GM23338 (cell line): Measurements from ENCODE around the gene ITPR3. TPM values are rescaled to one million over a fixed set of nuclear protein-coding genes. Genes with fewer than 3 reads are reported as not detected.

ENCODE experiments used
- ATAC-seq: fragments of 200-7000 bp; cut with Tn5 transposase; 3 replicates; pipeline ENCODE4 v1.9.1; 2020
- DNase-seq: peaks from one replicate; pipeline ENCODE4 v3.0.0-alpha.2; 2015; ENCODE audit warnings: low spot score
- H2AFZ ChIP-seq: fragments of 200-600 bp; sonication (generic); 2 replicates; pipeline ENCODE4 v1.8.0; 2016; ENCODE audit warnings: antibody characterized with exemption, mild to moderate bottlenecking, moderate library complexity
- H3F3A ChIP-seq: fragments of 200-600 bp; sonication (generic); replicated peaks from 2 replicates; pipeline ENCODE4 v1.8.0; 2017; ENCODE audit warnings: antibody characterized with exemption, mixed run types, low read depth
- H3K27ac ChIP-seq: fragments of 200-600 bp; sonication (generic); 2 replicates; pipeline ENCODE4 v1.6.1; 2016; ENCODE audit warnings: low read depth
- H3K27me3 ChIP-seq: fragments of 200-600 bp; sonication (generic); 2 replicates; pipeline ENCODE4 v1.8.0; 2016; ENCODE audit warnings: mild to moderate bottlenecking, mixed run types, moderate library complexity; ENCODE audit not compliant: insufficient read depth
- H3K36me3 ChIP-seq: fragments of 200-600 bp; sonication (generic); 2 replicates; pipeline ENCODE4 v1.8.0; 2016; ENCODE audit warnings: mild to moderate bottlenecking; ENCODE audit not compliant: insufficient read depth
- H3K4me1 ChIP-seq: fragments of 200-600 bp; sonication (generic); 2 replicates; pipeline ENCODE4 v1.8.0; 2016; ENCODE audit warnings: mild to moderate bottlenecking, moderate library complexity; ENCODE audit not compliant: insufficient read depth
- H3K4me2 ChIP-seq: fragments of 200-600 bp; sonication (generic); 2 replicates; pipeline ENCODE4 v1.7.1; 2017; ENCODE audit warnings: mixed run types
- H3K4me3 ChIP-seq: fragments of 200-600 bp; sonication (generic); 2 replicates; pipeline ENCODE4 v1.6.1; 2016; ENCODE audit warnings: mixed run types
- H3K79me2 ChIP-seq: fragments of 200-600 bp; sonication (generic); replicated peaks from 2 replicates; pipeline ENCODE4 v1.8.0; 2017; ENCODE audit warnings: mild to moderate bottlenecking; ENCODE audit not compliant: insufficient read depth
- H3K9me2 ChIP-seq: fragments of 200-600 bp; sonication (generic); 2 replicates; pipeline ENCODE4 v1.8.0; 2017; ENCODE audit not compliant: insufficient read depth
- H4K20me1 ChIP-seq: fragments of 200-600 bp; sonication (generic); replicated peaks from 2 replicates; pipeline ENCODE4 v1.8.0; 2017; ENCODE audit warnings: mild to moderate bottlenecking; ENCODE audit not compliant: insufficient read depth
- H3K27ac Mint-ChIP-seq: 2 replicates; pipeline ENCODE4 v1.8.0; 2020; ENCODE audit warnings: inconsistent platforms, mild to moderate bottlenecking, moderate library complexity, mixed read lengths
- H3K27me3 Mint-ChIP-seq: 3 replicates; pipeline ENCODE4 v1.8.0; 2022; ENCODE audit warnings: low read depth, mild to moderate bottlenecking, moderate library complexity, mixed read lengths, inconsistent platforms; ENCODE audit not compliant: insufficient read depth, poor library complexity
- H3K36me3 Mint-ChIP-seq: 3 replicates; pipeline ENCODE4 v1.8.0; 2021; ENCODE audit warnings: low read depth, mild to moderate bottlenecking, inconsistent platforms, moderate library complexity, mixed read lengths
- H3K4me1 Mint-ChIP-seq: 3 replicates; pipeline ENCODE4 v1.8.0; 2020; ENCODE audit warnings: mild to moderate bottlenecking, inconsistent platforms, mixed read lengths
- H3K4me3 Mint-ChIP-seq: 3 replicates; pipeline ENCODE4 v1.8.0; 2021; ENCODE audit warnings: moderate library complexity, mild to moderate bottlenecking, inconsistent platforms, mixed read lengths
- H3K9me3 Mint-ChIP-seq: 3 replicates; pipeline ENCODE4 v1.8.0; 2020; ENCODE audit warnings: moderate library complexity, mild to moderate bottlenecking, inconsistent platforms, mixed read lengths
- EZH2 ChIP-seq: fragments of 200-600 bp; sonication (generic); IDR thresholded peaks from one replicate; pipeline ENCODE4 v1.8.0; 2017; ENCODE audit warnings: antibody characterized with exemption, mild to moderate bottlenecking, low read depth; ENCODE audit not compliant: unreplicated experiment
- EZH2phosphoT487 ChIP-seq: fragments of 200-600 bp; sonication (generic); IDR thresholded peaks from one replicate; pipeline ENCODE4 v1.8.1; 2018; ENCODE audit warnings: antibody characterized with exemption; ENCODE audit not compliant: unreplicated experiment
- NANOG ChIP-seq: IDR thresholded peaks from 2 replicates; pipeline ENCODE4 v1.6.1; 2016; ENCODE audit warnings: antibody characterized with exemption, borderline replicate concordance
- POLR2AphosphoS5 ChIP-seq: IDR thresholded peaks from 2 replicates; pipeline ENCODE4 v1.6.1; 2016; ENCODE audit warnings: antibody characterized with exemption, low read depth
- STAT1 ChIP-seq: IDR thresholded peaks from one replicate; pipeline ENCODE4 v1.6.1; 2016; ENCODE audit warnings: antibody characterized with exemption; ENCODE audit not compliant: unreplicated experiment
- polyA plus RNA-seq: library from polyadenylated mRNA; unstranded; fragments of >200 nt; fragmentation: Nextera tagmentation; extraction: Ambion mirVana; gene quantifications from 2 replicates; pipeline ENCODE4 v1.2.1, GENCODE V29; 2016
- total RNA-seq: library from RNA; depleted of rRNA; stranded (reverse); fragments of >200 nt; shearing (Covaris generic); gene quantifications from 2 replicates; pipeline ENCODE4 v1.2.3, GENCODE V29; 2014
- TF ChIP-seq, protein P1 (sequence below): fragments of 250-450 bp; sonication (Bioruptor Pico); IDR thresholded peaks from 2 replicates; pipeline ENCODE4 v1.5.0; 2020; ENCODE audit warnings: mild to moderate bottlenecking, moderate library complexity
- TF ChIP-seq, protein P2 (sequence below): IDR thresholded peaks from 2 replicates; pipeline ENCODE4 v1.6.1; 2016; ENCODE audit warnings: antibody characterized with exemption
- TF ChIP-seq, protein P3 (sequence below): IDR thresholded peaks from one replicate; pipeline ENCODE4 v1.6.1; 2018; ENCODE audit warnings: antibody characterized with exemption; ENCODE audit not compliant: unreplicated experiment
- TF ChIP-seq, protein P4 (sequence below), 2 experiments: fragments of 200-600 bp in 1 of 2; sonication (generic) in 1 of 2; conservative IDR thresholded peaks; 2 replicates each; pipeline versions ENCODE4 v1.5.1 to v1.6.1; 2016 to 2017; ENCODE audit warnings: antibody characterized with exemption in 2 of 2, low read depth in 2 of 2, mild to moderate bottlenecking in 2 of 2, moderate library complexity in 1 of 2

The ITPR3 gene
- total and polyA plus RNA-seq, 2 experiments from 2014 or later = 7.3 to 31.9 TPM

DNA sequence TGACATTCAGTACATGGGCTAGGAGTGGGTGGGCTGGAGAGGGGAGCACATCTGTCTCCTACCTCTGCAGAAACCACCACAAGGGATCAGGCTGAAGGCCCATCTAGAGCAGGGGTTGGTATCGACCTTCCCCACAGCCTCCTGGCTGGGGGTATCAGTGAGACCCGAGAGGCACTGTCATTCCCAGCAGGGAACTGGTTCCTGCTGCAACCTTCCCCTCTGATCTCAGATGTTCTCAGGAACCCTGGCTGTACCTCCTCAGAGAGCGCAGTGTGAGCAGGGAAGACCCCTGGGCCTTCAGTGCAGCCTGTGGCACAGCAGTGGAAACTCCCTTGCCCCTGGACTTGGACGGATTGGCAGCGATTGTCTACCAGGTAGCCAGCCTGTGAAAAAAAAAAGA lies 117.8 kb downstream of the ITPR3 start (continued):
- TF ChIP-seq, protein P1, sequence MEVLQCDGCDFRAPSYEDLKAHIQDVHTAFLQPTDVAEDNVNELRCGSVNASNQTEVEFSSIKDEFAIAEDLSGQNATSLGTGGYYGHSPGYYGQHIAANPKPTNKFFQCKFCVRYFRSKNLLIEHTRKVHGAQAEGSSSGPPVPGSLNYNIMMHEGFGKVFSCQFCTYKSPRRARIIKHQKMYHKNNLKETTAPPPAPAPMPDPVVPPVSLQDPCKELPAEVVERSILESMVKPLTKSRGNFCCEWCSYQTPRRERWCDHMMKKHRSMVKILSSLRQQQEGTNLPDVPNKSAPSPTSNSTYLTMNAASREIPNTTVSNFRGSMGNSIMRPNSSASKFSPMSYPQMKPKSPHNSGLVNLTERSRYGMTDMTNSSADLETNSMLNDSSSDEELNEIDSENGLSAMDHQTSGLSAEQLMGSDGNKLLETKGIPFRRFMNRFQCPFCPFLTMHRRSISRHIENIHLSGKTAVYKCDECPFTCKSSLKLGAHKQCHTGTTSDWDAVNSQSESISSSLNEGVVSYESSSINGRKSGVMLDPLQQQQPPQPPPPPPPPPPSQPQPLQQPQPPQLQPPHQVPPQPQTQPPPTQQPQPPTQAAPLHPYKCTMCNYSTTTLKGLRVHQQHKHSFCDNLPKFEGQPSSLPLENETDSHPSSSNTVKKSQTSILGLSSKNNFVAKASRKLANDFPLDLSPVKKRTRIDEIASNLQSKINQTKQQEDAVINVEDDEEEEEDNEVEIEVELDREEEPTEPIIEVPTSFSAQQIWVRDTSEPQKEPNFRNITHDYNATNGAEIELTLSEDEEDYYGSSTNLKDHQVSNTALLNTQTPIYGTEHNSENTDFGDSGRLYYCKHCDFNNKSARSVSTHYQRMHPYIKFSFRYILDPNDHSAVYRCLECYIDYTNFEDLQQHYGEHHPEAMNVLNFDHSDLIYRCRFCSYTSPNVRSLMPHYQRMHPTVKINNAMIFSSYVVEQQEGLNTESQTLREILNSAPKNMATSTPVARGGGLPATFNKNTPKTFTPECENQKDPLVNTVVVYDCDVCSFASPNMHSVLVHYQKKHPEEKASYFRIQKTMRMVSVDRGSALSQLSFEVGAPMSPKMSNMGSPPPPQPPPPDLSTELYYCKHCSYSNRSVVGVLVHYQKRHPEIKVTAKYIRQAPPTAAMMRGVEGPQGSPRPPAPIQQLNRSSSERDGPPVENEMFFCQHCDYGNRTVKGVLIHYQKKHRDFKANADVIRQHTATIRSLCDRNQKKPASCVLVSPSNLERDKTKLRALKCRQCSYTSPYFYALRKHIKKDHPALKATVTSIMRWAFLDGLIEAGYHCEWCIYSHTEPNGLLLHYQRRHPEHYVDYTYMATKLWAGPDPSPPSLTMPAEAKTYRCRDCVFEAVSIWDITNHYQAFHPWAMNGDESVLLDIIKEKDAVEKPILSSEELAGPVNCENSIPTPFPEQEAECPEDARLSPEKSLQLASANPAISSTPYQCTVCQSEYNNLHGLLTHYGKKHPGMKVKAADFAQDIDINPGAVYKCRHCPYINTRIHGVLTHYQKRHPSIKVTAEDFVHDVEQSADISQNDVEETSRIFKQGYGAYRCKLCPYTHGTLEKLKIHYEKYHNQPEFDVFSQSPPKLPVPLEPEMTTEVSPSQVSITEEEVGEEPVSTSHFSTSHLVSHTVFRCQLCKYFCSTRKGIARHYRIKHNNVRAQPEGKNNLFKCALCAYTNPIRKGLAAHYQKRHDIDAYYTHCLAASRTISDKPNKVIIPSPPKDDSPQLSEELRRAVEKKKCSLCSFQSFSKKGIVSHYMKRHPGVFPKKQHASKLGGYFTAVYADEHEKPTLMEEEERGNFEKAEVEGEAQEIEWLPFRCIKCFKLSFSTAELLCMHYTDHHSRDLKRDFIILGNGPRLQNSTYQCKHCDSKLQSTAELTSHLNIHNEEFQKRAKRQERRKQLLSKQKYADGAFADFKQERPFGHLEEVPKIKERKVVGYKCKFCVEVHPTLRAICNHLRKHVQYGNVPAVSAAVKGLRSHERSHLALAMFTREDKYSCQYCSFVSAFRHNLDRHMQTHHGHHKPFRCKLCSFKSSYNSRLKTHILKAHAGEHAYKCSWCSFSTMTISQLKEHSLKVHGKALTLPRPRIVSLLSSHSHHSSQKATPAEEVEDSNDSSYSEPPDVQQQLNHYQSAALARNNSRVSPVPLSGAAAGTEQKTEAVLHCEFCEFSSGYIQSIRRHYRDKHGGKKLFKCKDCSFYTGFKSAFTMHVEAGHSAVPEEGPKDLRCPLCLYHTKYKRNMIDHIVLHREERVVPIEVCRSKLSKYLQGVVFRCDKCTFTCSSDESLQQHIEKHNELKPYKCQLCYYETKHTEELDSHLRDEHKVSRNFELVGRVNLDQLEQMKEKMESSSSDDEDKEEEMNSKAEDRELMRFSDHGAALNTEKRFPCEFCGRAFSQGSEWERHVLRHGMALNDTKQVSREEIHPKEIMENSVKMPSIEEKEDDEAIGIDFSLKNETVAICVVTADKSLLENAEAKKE (CRISPR knock-in tag) = no peak

DNA sequence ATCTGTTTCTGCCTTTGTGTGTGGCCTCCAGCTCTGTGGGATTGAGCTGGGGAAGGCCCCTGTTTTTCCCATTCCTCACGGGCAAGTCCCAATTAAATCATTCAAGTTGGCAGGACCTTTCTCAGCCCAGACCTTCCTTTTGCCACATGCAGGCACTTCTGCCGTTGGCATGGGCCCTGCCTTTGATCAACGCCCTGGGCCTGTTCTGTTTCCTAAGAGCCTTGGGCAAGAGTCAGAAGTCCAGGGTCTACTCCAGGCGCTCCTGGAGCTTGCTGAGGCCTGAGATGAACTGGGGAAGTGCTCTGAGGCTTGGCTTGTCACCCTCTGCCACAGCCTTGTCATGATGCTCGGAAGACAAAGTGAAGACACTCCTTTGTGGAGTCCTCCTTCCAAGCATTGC lies 118.4 kb downstream of the ITPR3 start:
- Mint-ChIP-seq H3K4me3 (no peak overlapping the region), H3K27ac (no peak overlapping the region), H3K27me3 (peaks cover 9% of the 10 kb centered on the region), H3K9me3 (no peaks in the 10 kb centered on the region), H3K36me3 (no peaks in the 10 kb centered on the region), H3K4me1 (peaks cover 13% of the 10 kb centered on the region; the same call in 2 of the 3 replicates)
- peaks cover 6% of the 10 kb centered on the region; the same call in 1 of the 2 replicates for H3K4me1 ChIP-seq
- no peaks in the 10 kb centered on the region; the same call in 1 of the 2 replicates for H3K36me3 ChIP-seq
- H3K4me3 ChIP-seq = no peak overlapping the region
- no peak overlapping the region for H3K4me2 ChIP-seq
- no peak overlapping the region for H2AFZ ChIP-seq
- H3K79me2 ChIP-seq = no peaks in the 10 kb centered on the region
- H3F3A ChIP-seq = no peaks in the 10 kb centered on the region
- ATAC-seq = no peak
- DNase-seq = no peak
- H4K20me1 ChIP-seq = no peaks in the 10 kb centered on the region
- H3K27me3 ChIP-seq = no peaks in the 10 kb centered on the region
- H3K27ac ChIP-seq = no peak overlapping the region
- H3K9me2 ChIP-seq = no peaks in the 10 kb centered on the region
- no peak for TF ChIP-seq STAT1
- TF ChIP-seq EZH2 = no peak
- TF ChIP-seq, protein P2, sequence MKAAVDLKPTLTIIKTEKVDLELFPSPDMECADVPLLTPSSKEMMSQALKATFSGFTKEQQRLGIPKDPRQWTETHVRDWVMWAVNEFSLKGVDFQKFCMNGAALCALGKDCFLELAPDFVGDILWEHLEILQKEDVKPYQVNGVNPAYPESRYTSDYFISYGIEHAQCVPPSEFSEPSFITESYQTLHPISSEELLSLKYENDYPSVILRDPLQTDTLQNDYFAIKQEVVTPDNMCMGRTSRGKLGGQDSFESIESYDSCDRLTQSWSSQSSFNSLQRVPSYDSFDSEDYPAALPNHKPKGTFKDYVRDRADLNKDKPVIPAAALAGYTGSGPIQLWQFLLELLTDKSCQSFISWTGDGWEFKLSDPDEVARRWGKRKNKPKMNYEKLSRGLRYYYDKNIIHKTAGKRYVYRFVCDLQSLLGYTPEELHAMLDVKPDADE = no peak
- TF ChIP-seq EZH2phosphoT487 = no peak
- TF ChIP-seq, protein P3, sequence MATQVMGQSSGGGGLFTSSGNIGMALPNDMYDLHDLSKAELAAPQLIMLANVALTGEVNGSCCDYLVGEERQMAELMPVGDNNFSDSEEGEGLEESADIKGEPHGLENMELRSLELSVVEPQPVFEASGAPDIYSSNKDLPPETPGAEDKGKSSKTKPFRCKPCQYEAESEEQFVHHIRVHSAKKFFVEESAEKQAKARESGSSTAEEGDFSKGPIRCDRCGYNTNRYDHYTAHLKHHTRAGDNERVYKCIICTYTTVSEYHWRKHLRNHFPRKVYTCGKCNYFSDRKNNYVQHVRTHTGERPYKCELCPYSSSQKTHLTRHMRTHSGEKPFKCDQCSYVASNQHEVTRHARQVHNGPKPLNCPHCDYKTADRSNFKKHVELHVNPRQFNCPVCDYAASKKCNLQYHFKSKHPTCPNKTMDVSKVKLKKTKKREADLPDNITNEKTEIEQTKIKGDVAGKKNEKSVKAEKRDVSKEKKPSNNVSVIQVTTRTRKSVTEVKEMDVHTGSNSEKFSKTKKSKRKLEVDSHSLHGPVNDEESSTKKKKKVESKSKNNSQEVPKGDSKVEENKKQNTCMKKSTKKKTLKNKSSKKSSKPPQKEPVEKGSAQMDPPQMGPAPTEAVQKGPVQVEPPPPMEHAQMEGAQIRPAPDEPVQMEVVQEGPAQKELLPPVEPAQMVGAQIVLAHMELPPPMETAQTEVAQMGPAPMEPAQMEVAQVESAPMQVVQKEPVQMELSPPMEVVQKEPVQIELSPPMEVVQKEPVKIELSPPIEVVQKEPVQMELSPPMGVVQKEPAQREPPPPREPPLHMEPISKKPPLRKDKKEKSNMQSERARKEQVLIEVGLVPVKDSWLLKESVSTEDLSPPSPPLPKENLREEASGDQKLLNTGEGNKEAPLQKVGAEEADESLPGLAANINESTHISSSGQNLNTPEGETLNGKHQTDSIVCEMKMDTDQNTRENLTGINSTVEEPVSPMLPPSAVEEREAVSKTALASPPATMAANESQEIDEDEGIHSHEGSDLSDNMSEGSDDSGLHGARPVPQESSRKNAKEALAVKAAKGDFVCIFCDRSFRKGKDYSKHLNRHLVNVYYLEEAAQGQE = no peak
- no peak for TF ChIP-seq NANOG
- no peak for TF ChIP-seq POLR2AphosphoS5
- TF ChIP-seq, protein P4, sequence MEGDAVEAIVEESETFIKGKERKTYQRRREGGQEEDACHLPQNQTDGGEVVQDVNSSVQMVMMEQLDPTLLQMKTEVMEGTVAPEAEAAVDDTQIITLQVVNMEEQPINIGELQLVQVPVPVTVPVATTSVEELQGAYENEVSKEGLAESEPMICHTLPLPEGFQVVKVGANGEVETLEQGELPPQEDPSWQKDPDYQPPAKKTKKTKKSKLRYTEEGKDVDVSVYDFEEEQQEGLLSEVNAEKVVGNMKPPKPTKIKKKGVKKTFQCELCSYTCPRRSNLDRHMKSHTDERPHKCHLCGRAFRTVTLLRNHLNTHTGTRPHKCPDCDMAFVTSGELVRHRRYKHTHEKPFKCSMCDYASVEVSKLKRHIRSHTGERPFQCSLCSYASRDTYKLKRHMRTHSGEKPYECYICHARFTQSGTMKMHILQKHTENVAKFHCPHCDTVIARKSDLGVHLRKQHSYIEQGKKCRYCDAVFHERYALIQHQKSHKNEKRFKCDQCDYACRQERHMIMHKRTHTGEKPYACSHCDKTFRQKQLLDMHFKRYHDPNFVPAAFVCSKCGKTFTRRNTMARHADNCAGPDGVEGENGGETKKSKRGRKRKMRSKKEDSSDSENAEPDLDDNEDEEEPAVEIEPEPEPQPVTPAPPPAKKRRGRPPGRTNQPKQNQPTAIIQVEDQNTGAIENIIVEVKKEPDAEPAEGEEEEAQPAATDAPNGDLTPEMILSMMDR (conservative IDR thresholded peaks at IDR 0.05; ENCODE audit: low read depth in 2 of 2) = no peak
